SK-N-SH (cell line): Measurements from ENCODE around the gene ERRFI1. TPM values are rescaled to one million over a fixed set of nuclear protein-coding genes. Genes with fewer than 3 reads are reported as not detected.

Source experiments
- CTCF ChIA-PET: fragments of 300-600, 350-600 bp; formaldehyde crosslinking; extraction: SDS; loops from one replicate; lab custom pipeline; 2021; lab: Yijun Ruan, JAX
- POLR2A ChIA-PET: fragments of 350-600 bp; sonication (Branson Sonifier 250); formaldehyde crosslinking; extraction: SDS; loops from one replicate; lab custom pipeline; 2020; ENCODE audit warnings: antibody characterized with exemption, inconsistent platforms; lab: Yijun Ruan, JAX
- DNase-seq: peaks from one replicate; pipeline ENCODE4 v3.0.0; 2012
- H2AFZ ChIP-seq: fragments of 200-600 bp; sonication (generic); 2 replicates; pipeline ENCODE4 v1.8.1; 2016; ENCODE audit warnings: antibody characterized with exemption, mild to moderate bottlenecking, low read depth
- H3F3A ChIP-seq: fragments of 200-600 bp; sonication (generic); replicated peaks from 2 replicates; pipeline ENCODE3; 2016; ENCODE audit warnings: antibody characterized with exemption, mild to moderate bottlenecking; ENCODE audit not compliant: insufficient read depth
- H3K27ac ChIP-seq, 2 experiments: fragments of 200-500 bp in 1 of 2; fragments of 200-600 bp in 1 of 2; sonication (Bioruptor generic) in 1 of 2; sonication (generic), shearing (Covaris generic) in 1 of 2; 2 replicates each; pipeline versions ENCODE4 v1.5.1 to v1.6.1; 2014 to 2016; ENCODE audit warnings: low read depth in 2 of 2, inconsistent platforms in 1 of 2, low read length in 1 of 2, mild to moderate bottlenecking in 1 of 2, mixed read lengths in 1 of 2
- H3K27me3 ChIP-seq: fragments of 200-600 bp; sonication (generic), shearing (Covaris generic); 2 replicates; pipeline ENCODE4 v1.6.1; 2016; ENCODE audit warnings: mixed run types; ENCODE audit not compliant: insufficient read depth
- H3K36me3 ChIP-seq, 2 experiments: fragments of 200-500 bp in 1 of 2; fragments of 200-600 bp in 1 of 2; sonication (Bioruptor generic) in 1 of 2; sonication (generic) in 1 of 2; replicated peaks in 1 of 2; 2 replicates each; pipeline versions ENCODE3 to v1.5.1; 2014 to 2016; ENCODE audit warnings: low read length in 1 of 2, mild to moderate bottlenecking in 1 of 2; ENCODE audit not compliant: insufficient read depth in 2 of 2, control insufficient read depth in 1 of 2
- H3K4me1 ChIP-seq, 2 experiments: fragments of 200-500 bp in 1 of 2; fragments of 200-600 bp in 1 of 2; sonication (Bioruptor generic) in 1 of 2; sonication (generic), shearing (Covaris generic) in 1 of 2; 2 replicates each; pipeline versions ENCODE4 v1.5.1 to v1.6.1; 2014 to 2016; ENCODE audit warnings: low read depth in 1 of 2, low read length in 1 of 2, mixed run types in 1 of 2; ENCODE audit not compliant: insufficient read depth in 2 of 2, control insufficient read depth in 1 of 2
- H3K4me2 ChIP-seq: fragments of 200-600 bp; sonication (generic), shearing (Covaris generic); 2 replicates; pipeline ENCODE4 v1.6.1; 2017; ENCODE audit warnings: mixed run types
- H3K4me3 ChIP-seq, 2 experiments: fragments of 200-500 bp in 1 of 2; fragments of 200-600 bp in 1 of 2; sonication (Bioruptor generic) in 1 of 2; sonication (generic), shearing (Covaris generic) in 1 of 2; 2 replicates each; pipeline versions ENCODE4 v1.5.1 to v1.8.1; 2014 to 2016; ENCODE audit warnings: low read depth in 2 of 2, inconsistent platforms in 1 of 2, low read length in 1 of 2, mild to moderate bottlenecking in 1 of 2, mixed read lengths in 1 of 2, moderate library complexity in 1 of 2
- H3K79me2 ChIP-seq: fragments of 200-600 bp; sonication (generic); 2 replicates; pipeline ENCODE4 v1.8.1; 2017; ENCODE audit warnings: mild to moderate bottlenecking; ENCODE audit not compliant: insufficient read depth
- H3K9ac ChIP-seq: fragments of 200-600 bp; sonication (generic); 2 replicates; pipeline ENCODE4 v1.6.1; 2017; ENCODE audit warnings: mixed run types
- H3K9me2 ChIP-seq: fragments of 200-600 bp; sonication (generic); 2 replicates; pipeline ENCODE4 v1.6.1; 2017; ENCODE audit warnings: mixed run types
- H3K9me3 ChIP-seq: fragments of 200-600 bp; sonication (generic); 2 replicates; pipeline ENCODE4 v1.6.1; 2017; ENCODE audit warnings: mixed run types, mild to moderate bottlenecking, moderate library complexity
- H4K20me1 ChIP-seq: fragments of 200-600 bp; sonication (generic); 2 replicates; pipeline ENCODE4 v1.6.1; 2017; ENCODE audit warnings: mild to moderate bottlenecking, mixed run types; ENCODE audit not compliant: insufficient read depth
- CHD2 ChIP-seq: fragments of 150-350 bp; IDR thresholded peaks from 2 replicates; pipeline ENCODE4 v1.6.1; 2018; ENCODE audit warnings: low read length; ENCODE audit not compliant: partially characterized antibody
- ELF1 ChIP-seq: IDR thresholded peaks from 2 replicates; pipeline ENCODE4 v1.4.0; 2012
- EP300 ChIP-seq, 2 experiments: IDR thresholded peaks; 2 replicates each; pipeline versions ENCODE4 v1.4.0 to v1.6.1; 2012; ENCODE audit warnings: borderline replicate concordance in 1 of 2, low read depth in 1 of 2, low read length in 1 of 2
- EZH2phosphoT487 ChIP-seq: fragments of 200-600 bp; sonication (generic); IDR thresholded peaks from 2 replicates; pipeline ENCODE4 v1.6.1; 2017; ENCODE audit warnings: low read depth, mixed run types, mild to moderate bottlenecking, antibody characterized with exemption, moderate library complexity, borderline replicate concordance
- IRF3 ChIP-seq: fragments of 150-350 bp; IDR thresholded peaks from 2 replicates; pipeline ENCODE4 v1.6.1; 2016; ENCODE audit warnings: mild to moderate bottlenecking, low read depth, low read length
- MXI1 ChIP-seq: IDR thresholded peaks from 2 replicates; pipeline ENCODE4 v1.6.1; 2012; ENCODE audit warnings: mild to moderate bottlenecking, low read depth, low read length, improper control_type of control experiment
- NFIC ChIP-seq: IDR thresholded peaks from 2 replicates; pipeline ENCODE4 v1.4.0; 2012; ENCODE audit warnings: borderline replicate concordance
- RAD21 ChIP-seq: IDR thresholded peaks from 2 replicates; pipeline ENCODE4 v1.6.1; 2012; ENCODE audit warnings: mild to moderate bottlenecking, low read length
- REST ChIP-seq: IDR thresholded peaks from 2 replicates; pipeline ENCODE4 v1.6.1; 2012; ENCODE audit warnings: mild to moderate bottlenecking, low read depth, low read length, moderate library complexity
- TCF12 ChIP-seq: IDR thresholded peaks from 2 replicates; pipeline ENCODE4 v1.4.0; 2012
- WGBS: methylation state at CpG from one replicate; pipeline ENCODE4 v1.1.6; 2017; ENCODE audit warnings: low lambda C conversion rate; 5-methylcytosine and 5-hydroxymethylcytosine counted together
- polyA plus RNA-seq, 3 experiments: library from polyadenylated mRNA; depleted of rRNA; stranded (reverse); fragments of >200 nt; gene quantifications; 2 replicates each; pipeline ENCODE4 v1.2.3, GENCODE V29; 2012

Gene ERRFI1
- polyA plus RNA-seq, 1 of the 3 experiments (the other 2 are of a cell fraction), result 65.6 TPM

GRCh38 chr1:8026976-8027747 is 1.1 kb upstream of the ERRFI1 start:
- ChIA-PET CTCF (interaction anchor here (0.5 to 6.0 kb wide), 3 partner anchors 12 to 288 kb away, joined by 3 to 62 read pairs (median 10); no protein-coding TSS in a partner anchor), POLR2A (interaction anchor here (0.7 kb wide), 1 partner anchor 289 kb away, joined by 3 read pairs; no protein-coding TSS in a partner anchor)
- Histone ChIP-seq H3K9ac (peak overlapping the region; percentile 92), H3F3A (peaks cover 26% of the 10 kb centered on the region), H3K4me2 (peak overlapping the region; percentile 92), H3K79me2 (peaks cover 40% of the 10 kb centered on the region), H3K27me3 (no peaks in the 10 kb centered on the region), H3K27ac (peak overlapping the region; percentile 29 to 89), H3K4me3 (peak overlapping the region; percentile 89 to 90), H2AFZ (no peak overlapping the region), H3K9me3 (no peaks in the 10 kb centered on the region), H4K20me1 (peaks cover 33% of the 10 kb centered on the region), H3K9me2 (no peaks in the 10 kb centered on the region), H3K4me1 (peaks cover 12 to 38% of the 10 kb centered on the region in 2 experiments), H3K36me3 (peaks cover 0 to 3% of the 10 kb centered on the region in 2 experiments)
- WGBS, result 81% methylated on average over 25 of the region's 25 CpGs
- DNase-seq, result no peak
- TF ChIP-seq RAD21, result no peak
- TF ChIP-seq EZH2phosphoT487, result no peak
- TF ChIP-seq CHD2, result no peak
- TF ChIP-seq EP300 (IDR thresholded peaks at IDR 0.05; ENCODE audit: borderline replicate concordance in 1 of 2, low read depth in 1 of 2, low read length in 1 of 2), result no peak
- TF ChIP-seq MXI1, result no peak
- no peak for TF ChIP-seq TCF12
- no peak for TF ChIP-seq NFIC
- no peak for TF ChIP-seq REST

GRCh38 chr1:8025671-8026144 is 401 bp downstream of the ERRFI1 start:
- H3K4me1 ChIP-seq, result peaks cover 12 to 40% of the 10 kb centered on the region in 2 experiments; a peak in 3 of 4 replicates

More at GRCh38 chr1:8025671-8026144, 401 bp downstream of the ERRFI1 start:
- CTCF ChIA-PET, result interaction anchor here (0.7 to 6.0 kb wide), 4 partner anchors 10 to 290 kb away, joined by 3 to 62 read pairs (median 16); no protein-coding TSS in a partner anchor
- Histone ChIP-seq H3K9me3 (no peaks in the 10 kb centered on the region), H3K9me2 (no peaks in the 10 kb centered on the region), H3F3A (peaks cover 36% of the 10 kb centered on the region), H3K27ac (peak overlapping the region; percentile 32 to 68; a peak in 3 of 4 replicates), H3K36me3 (peaks cover 0 to 3% of the 10 kb centered on the region in 2 experiments), H3K4me3 (peak overlapping the region; percentile 89 to 90), H4K20me1 (peaks cover 40% of the 10 kb centered on the region), H3K79me2 (peaks cover 55% of the 10 kb centered on the region), H3K27me3 (no peaks in the 10 kb centered on the region), H3K4me2 (peak overlapping the region; percentile 84), H3K9ac (peak overlapping the region; percentile 92), H2AFZ (no peak overlapping the region)
- no peak for DNase-seq
- POLR2A ChIA-PET, result no interaction called here
- TF ChIP-seq IRF3, result no peak
- no peak for TF ChIP-seq ELF1
- 0% methylated on average over 4 of the region's 69 CpGs for WGBS
